ENCODE measurements around the gene EFL1.

DNA sequence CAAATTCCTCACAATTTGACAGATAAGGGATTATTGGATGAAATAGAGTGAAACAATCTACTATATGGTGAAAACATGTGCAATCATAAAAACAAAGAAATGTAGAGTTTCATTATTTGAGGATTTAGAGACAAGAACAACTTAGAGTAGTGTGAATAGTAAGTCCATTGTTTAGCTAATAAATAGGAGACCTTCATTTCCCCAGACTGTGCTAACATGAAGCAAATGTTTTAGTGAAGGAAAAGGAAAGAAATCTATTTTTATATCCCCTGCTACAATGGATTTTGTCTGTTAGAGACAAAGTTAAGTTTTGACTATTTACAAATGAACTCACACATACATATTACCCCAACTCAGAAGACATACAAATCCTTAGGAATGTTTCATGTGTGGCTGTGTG is 77.8 kb downstream of the EFL1 start:
- TF ChIP-seq POLR2A (IDR thresholded peaks at IDR 0.05; ENCODE audit: low read length) (no peak), GATA1 (IDR thresholded peaks at IDR 0.05; ENCODE audit: low read depth, low read length) (no peak)

All from erythroblast (primary cell).